ENCODE measurements around the gene ADAMTSL2. TPM values are rescaled to one million over a fixed set of nuclear protein-coding genes. Genes with fewer than 3 reads are reported as not detected.

ADAMTSL2 gene
- 0.75 TPM in 1 of 2 replicates, not detected in the other for total RNA-seq

GRCh38 chr9:133534346-133535291 lies at the start of gene ADAMTSL2:
Gene ADAMTSL2 (plus strand): TSS chr9:133534704. CDS start chr9:133536713, 2,009 bp downstream.

GRCh38 chr9:133524679-133525228 lies 9.8 kb upstream of the ADAMTSL2 start, which contains the start of gene MYMK:
Gene MYMK (minus strand): TSS chr9:133524959. CDS start chr9:133524844, 115 bp downstream.

GRCh38 chr9:133609311-133610098 lies 75.0 kb downstream of the ADAMTSL2 start, which contains the start of gene FAM163B:
Gene FAM163B (minus strand): TSS chr9:133609389. CDS start chr9:133580223, 29,166 bp downstream.

Other genes with a start within 250 kb of the ADAMTSL2 start
- gene SURF6, start 198.5 kb upstream of the ADAMTSL2 start, total RNA-seq: 10.6 and 13.9 TPM in 2 replicates
- gene MED22, start 186.6 kb upstream of the ADAMTSL2 start, total RNA-seq: 13.2 and 13.9 TPM in 2 replicates
- gene RPL7A, start 186.5 kb upstream of the ADAMTSL2 start, total RNA-seq: 2,993 and 3,212 TPM in 2 replicates
- gene SURF1, start 178.2 kb upstream of the ADAMTSL2 start, total RNA-seq: 19.9 and 27.8 TPM in 2 replicates
- gene SURF2, start 178.2 kb upstream of the ADAMTSL2 start, total RNA-seq: 18.7 and 19.7 TPM in 2 replicates
- 376 and 383 TPM in 2 replicates for gene SURF4, start 158.6 kb upstream of the ADAMTSL2 start, total RNA-seq
- gene STKLD1, start 158.3 kb upstream of the ADAMTSL2 start, total RNA-seq: 0.36 and 0.47 TPM in 2 replicates
- 20.2 and 23.5 TPM in 2 replicates for gene REXO4, start 116.7 kb upstream of the ADAMTSL2 start, total RNA-seq
- gene ADAMTS13, start 112.3 kb upstream of the ADAMTSL2 start, total RNA-seq: 0.27 and 1.3 TPM in 2 replicates
- gene CACFD1, start 74.7 kb upstream of the ADAMTSL2 start, total RNA-seq: 7.7 and 9.9 TPM in 2 replicates
- gene SLC2A6, start 55.6 kb upstream of the ADAMTSL2 start, total RNA-seq: 22.2 and 27.3 TPM in 2 replicates
- not detected in 2 replicates for gene MYMK, start 9.7 kb upstream of the ADAMTSL2 start, total RNA-seq
- not detected in 2 replicates for gene FAM163B, start 74.7 kb downstream of the ADAMTSL2 start, total RNA-seq
- not detected in 2 replicates for gene DBH, start 101.7 kb downstream of the ADAMTSL2 start, total RNA-seq
- gene SARDH, start 203.6 kb downstream of the ADAMTSL2 start, total RNA-seq: 0.27 and 4.0 TPM in 2 replicates

Data from endothelial cell of coronary artery (primary cell).